HepG2 (cell line): ENCODE results near the gene PRSS33. TPM values are rescaled to one million over a fixed set of nuclear protein-coding genes. Genes with fewer than 3 reads are reported as not detected.

Experiments
- HIVEP1 ChIP-seq: sonication (generic); formaldehyde crosslinking; IDR thresholded peaks from 2 replicates; pipeline ENCODE4 v1.4.0; 2020; ENCODE audit warnings: mild to moderate bottlenecking, missing genetic modification reagents
- MED8 ChIP-seq: sonication (generic); formaldehyde crosslinking; IDR thresholded peaks from 2 replicates; pipeline ENCODE4 v1.8.1; 2023; ENCODE audit warnings: mild to moderate bottlenecking, missing genetic modification reagents; ENCODE audit not compliant: insufficient replicate concordance
- MXD3 ChIP-seq: IDR thresholded peaks from 2 replicates; pipeline ENCODE4 v1.6.1; 2016; ENCODE audit warnings: mild to moderate bottlenecking, missing biosample characterization, missing genetic modification reagents
- NFE2L1 ChIP-seq: sonication (generic); formaldehyde crosslinking; IDR thresholded peaks from 2 replicates; pipeline ENCODE4 v1.4.0; 2020; ENCODE audit warnings: missing genetic modification reagents, mild to moderate bottlenecking, borderline replicate concordance
- USF2 ChIP-seq, 2 experiments: sonication (generic) in 1 of 2; formaldehyde crosslinking in 1 of 2; IDR thresholded peaks; 2 replicates each; pipeline versions ENCODE4 v1.5.1 to v1.6.1; 2011 to 2020; ENCODE audit warnings: borderline replicate concordance in 1 of 2, low read depth in 1 of 2, low read length in 1 of 2, mild to moderate bottlenecking in 1 of 2, missing genetic modification reagents in 1 of 2, moderate library complexity in 1 of 2
- ZMAT3 ChIP-seq: sonication (generic); formaldehyde crosslinking; conservative IDR thresholded peaks from 2 replicates; pipeline ENCODE4 v1.7.0; 2021; ENCODE audit warnings: missing genetic modification reagents
- ZNF414 ChIP-seq: sonication (generic); formaldehyde crosslinking; IDR thresholded peaks from 2 replicates; pipeline ENCODE4 v1.5.0; 2020; ENCODE audit warnings: missing genetic modification reagents
- ZNF580 ChIP-seq: IDR thresholded peaks from 2 replicates; pipeline ENCODE4 v1.6.1; 2016; ENCODE audit warnings: low read depth, borderline replicate concordance
- polyA plus RNA-seq, 8 experiments: library from polyadenylated mRNA; depleted of rRNA in 3 of 8; stranded (reverse) in 7 of 8; unstranded in 1 of 8; fragments of >200 nt; fragmentation: Illumina TruSeq in 4 of 8; extraction: Trizol in 4 of 8; gene quantifications; 2 replicates each; pipeline versions ENCODE4 v1.2.1 to v1.2.3, GENCODE V29; 2011 to 2016; ENCODE audit warnings: low read depth in 4 of 8, missing spikeins in 1 of 8, mixed read lengths in 1 of 8; ENCODE audit not compliant: insufficient read depth in 1 of 8
- total RNA-seq, 5 experiments: library from RNA; depleted of rRNA; stranded (reverse); fragments of >200 nt; fragmentation: Illumina TruSeq; extraction: Trizol; gene quantifications; 2 replicates each; pipeline ENCODE4 v1.2.3, GENCODE V29; 2016; ENCODE audit warnings: low read depth in 1 of 5

Gene PRSS33
- total and polyA plus RNA-seq, 2 of the 13 experiments (the other 11 are each of a cell fraction or from before 2014, with no cell fraction given) = not detected

- no peak for TF ChIP-seq USF2 (IDR thresholded peaks at IDR 0.05; ENCODE audit: low read depth, low read length)
- no peak for TF ChIP-seq USF2 (CRISPR knock-in tag; IDR thresholded peaks at IDR 0.05; ENCODE audit: borderline replicate concordance)
- no peak for TF ChIP-seq ZNF414 (CRISPR knock-in tag)
- no peak for TF ChIP-seq NFE2L1 (CRISPR knock-in tag)
- TF ChIP-seq MXD3 = peak; percentile 46; the same call in 1 of the 2 replicates
- 0 out of 2 replicates have a peak, but pooled peaks have one; percentile 22 for TF ChIP-seq HIVEP1
- TF ChIP-seq ZNF580 (CRISPR knock-in tag) = peak; percentile 41; the same call in 1 of the 2 replicates
- peak; percentile 19; the same call in 1 of the 2 replicates for TF ChIP-seq ZMAT3 (CRISPR knock-in tag)
- no peak for TF ChIP-seq MED8
These were observed 42.4 kb upstream of the PRSS33 start, which contains the start of gene ZG16B (continued) for GRCh38 chr16:2829501-2830354.
